GM12875 (cell line): ENCODE results near the gene BMP5.

Experiments used
- H3K4me3 ChIP-seq: one replicate; pipeline ENCODE4 v1.5.1; 2011; ENCODE audit warnings: low read depth, low read length, control low read depth
- TF ChIP-seq, protein P1 (sequence below): IDR thresholded peaks from 2 replicates; pipeline ENCODE4 v1.5.1; 2011; ENCODE audit warnings: low read depth, mild to moderate bottlenecking, control low read depth, inconsistent platforms, low read length, moderate library complexity, borderline replicate concordance; ENCODE audit not compliant: insufficient read depth

Gene BMP5

GRCh38 chr6:55818482-55818881, 56.9 kb downstream of the BMP5 start:
- H3K4me3 ChIP-seq = no peak overlapping the region
- TF ChIP-seq, protein P1, sequence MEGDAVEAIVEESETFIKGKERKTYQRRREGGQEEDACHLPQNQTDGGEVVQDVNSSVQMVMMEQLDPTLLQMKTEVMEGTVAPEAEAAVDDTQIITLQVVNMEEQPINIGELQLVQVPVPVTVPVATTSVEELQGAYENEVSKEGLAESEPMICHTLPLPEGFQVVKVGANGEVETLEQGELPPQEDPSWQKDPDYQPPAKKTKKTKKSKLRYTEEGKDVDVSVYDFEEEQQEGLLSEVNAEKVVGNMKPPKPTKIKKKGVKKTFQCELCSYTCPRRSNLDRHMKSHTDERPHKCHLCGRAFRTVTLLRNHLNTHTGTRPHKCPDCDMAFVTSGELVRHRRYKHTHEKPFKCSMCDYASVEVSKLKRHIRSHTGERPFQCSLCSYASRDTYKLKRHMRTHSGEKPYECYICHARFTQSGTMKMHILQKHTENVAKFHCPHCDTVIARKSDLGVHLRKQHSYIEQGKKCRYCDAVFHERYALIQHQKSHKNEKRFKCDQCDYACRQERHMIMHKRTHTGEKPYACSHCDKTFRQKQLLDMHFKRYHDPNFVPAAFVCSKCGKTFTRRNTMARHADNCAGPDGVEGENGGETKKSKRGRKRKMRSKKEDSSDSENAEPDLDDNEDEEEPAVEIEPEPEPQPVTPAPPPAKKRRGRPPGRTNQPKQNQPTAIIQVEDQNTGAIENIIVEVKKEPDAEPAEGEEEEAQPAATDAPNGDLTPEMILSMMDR = no peak

- TF ChIP-seq, protein P1 = no peak
These were observed 62.9 kb downstream of the BMP5 start for GRCh38 chr6:55812509-55812908.

GRCh38 chr6:55811074-55811473, 64.3 kb downstream of the BMP5 start:
- TF ChIP-seq, protein P1 = no peak
- no peak overlapping the region for H3K4me3 ChIP-seq

More at GRCh38 chr6:55812509-55812908, 62.9 kb downstream of the BMP5 start:
- no peak overlapping the region for H3K4me3 ChIP-seq

- no peak overlapping the region for H3K4me3 ChIP-seq
- TF ChIP-seq, protein P1 = no peak
These were observed 73.1 kb downstream of the BMP5 start for GRCh38 chr6:55802259-55802658.

- no peak overlapping the region for H3K4me3 ChIP-seq
- TF ChIP-seq, protein P1 = no peak
These were observed 76.8 kb downstream of the BMP5 start for GRCh38 chr6:55798571-55798970.

DNA sequence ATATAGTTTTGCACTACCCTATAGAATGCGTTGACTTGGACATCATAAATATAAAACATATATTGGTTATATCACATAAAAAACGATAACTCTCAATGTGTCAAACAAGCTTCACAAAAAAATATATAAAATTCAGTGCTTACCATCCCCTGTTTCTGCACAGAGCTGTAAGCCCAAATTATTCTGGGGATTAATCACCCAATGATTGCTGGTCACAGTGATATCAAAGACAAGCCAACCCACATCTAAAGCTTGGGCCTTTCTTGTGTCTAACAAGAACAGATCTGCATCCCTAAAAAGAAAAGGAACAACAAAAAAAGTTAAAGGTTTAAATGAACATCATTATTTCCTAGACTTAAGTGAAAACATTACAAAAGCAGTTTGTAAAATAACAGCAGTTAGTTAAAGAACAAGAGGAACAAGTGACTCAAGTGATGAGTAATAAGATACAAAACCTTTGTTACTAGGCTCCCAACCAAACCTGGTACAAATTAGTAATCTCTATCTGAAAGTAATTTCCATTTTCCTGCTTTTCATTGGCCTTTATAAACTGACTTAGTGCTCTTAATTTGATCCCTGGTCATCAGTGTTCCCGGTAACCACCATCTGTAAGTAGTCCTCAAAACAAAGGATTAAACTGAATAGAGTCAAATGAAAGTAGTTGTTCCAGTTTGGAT, 81.1 kb downstream of the BMP5 start:
- H3K4me3 ChIP-seq = no peak overlapping the region
- TF ChIP-seq, protein P1 = no peak

GRCh38 chr6:55785273-55785672, 90.1 kb downstream of the BMP5 start:
- TF ChIP-seq, protein P1 = no peak
- no peak overlapping the region for H3K4me3 ChIP-seq
